K562 (cell line): ENCODE results near the gene NRG2. TPM values are rescaled to one million over a fixed set of nuclear protein-coding genes. Genes with fewer than 3 reads are reported as not detected.

ENCODE experiments used
- ATAC-seq: fragments of 200-7000 bp; cut with Tn5 transposase; 3 replicates; pipeline ENCODE4 v1.9.1; 2020; ENCODE audit warnings: moderate library complexity
- BruUV-seq: library from RNA; stranded (reverse); fragments of 400-500 nt; replicated peaks from 2 replicates; lab custom pipeline; 2021; lab: Mats Ljungman, UMichigan
- CTCF ChIA-PET: fragments of 300-600 bp; formaldehyde crosslinking; extraction: SDS; loops from one replicate; lab custom pipeline; 2021; ENCODE audit warnings: low intra/inter-chr PET ratio; lab: Yijun Ruan, JAX
- POLR2A ChIA-PET: fragments of 300-600, 350-650 bp; sonication (Branson Sonifier 250); formaldehyde crosslinking; extraction: SDS; loops from one replicate; lab custom pipeline; 2021; ENCODE audit warnings: antibody characterized with exemption, inconsistent platforms; lab: Yijun Ruan, JAX
- DNase-seq, 4 experiments: peaks; one replicate each; pipeline versions ENCODE4 v3.0.0 to v3.0.0-alpha.2; 2011 to 2018; ENCODE audit warnings: low spot score in 3 of 4, mixed read lengths in 3 of 4; ENCODE audit errors: extremely low read depth in 1 of 4
- FAIRE-seq: peaks from 2 replicates; lab custom pipeline; 2011; peaks lifted over from hg19 to GRCh38; lab: Jason Lieb, UNC
- H2AFZ ChIP-seq: 2 replicates; pipeline ENCODE4 v1.6.0; 2011; ENCODE audit warnings: low read depth, low read length, control low read depth, inconsistent platforms
- H3K27ac ChIP-seq: fragments of 200-600 bp; 3 replicates; pipeline ENCODE4 v1.8.0; 2011; ENCODE audit warnings: low read depth, mild to moderate bottlenecking, control low read depth, inconsistent platforms, low read length, moderate library complexity, mixed read lengths; ENCODE audit errors: extremely low read depth
- H3K27me3 ChIP-seq, 2 experiments: fragments of 300-600 bp in 1 of 2; 2 replicates in 1 of 2; 3 replicates in 1 of 2; pipeline versions ENCODE4 v1.6.0 to v1.8.0; 2011; ENCODE audit warnings: inconsistent platforms in 2 of 2, low read length in 2 of 2, mild to moderate bottlenecking in 1 of 2, mixed read lengths in 1 of 2, moderate library complexity in 1 of 2; ENCODE audit not compliant: control insufficient read depth in 2 of 2, insufficient read depth in 2 of 2
- H3K36me3 ChIP-seq: fragments of 300-600 bp; 3 replicates; pipeline ENCODE4 v1.8.0; 2011; ENCODE audit warnings: mild to moderate bottlenecking, low read length, inconsistent platforms; ENCODE audit not compliant: control insufficient read depth, insufficient read depth
- H3K4me1 ChIP-seq, 2 experiments: fragments of 200-600 bp in 1 of 2; replicated peaks in 1 of 2; 2 replicates in 1 of 2; 3 replicates in 1 of 2; pipeline versions ENCODE4 v1.5.1 to v1.8.0; 2011; ENCODE audit warnings: inconsistent platforms in 2 of 2, low read length in 2 of 2, mild to moderate bottlenecking in 1 of 2, mixed read lengths in 1 of 2, moderate library complexity in 1 of 2; ENCODE audit not compliant: control insufficient read depth in 2 of 2, insufficient read depth in 2 of 2
- H3K4me2 ChIP-seq: 2 replicates; pipeline ENCODE4 v1.6.1; 2011; ENCODE audit warnings: low read length, control low read depth, inconsistent platforms, mixed read lengths; ENCODE audit not compliant: insufficient read depth
- H3K4me3 ChIP-seq: fragments of 200-600 bp; sonication (generic), shearing (Covaris generic); 2 replicates; pipeline ENCODE4 v1.5.1; 2016; ENCODE audit warnings: control low read depth, inconsistent platforms
- H3K79me2 ChIP-seq: fragments of 200-600 bp; 3 replicates; pipeline ENCODE4 v1.8.0; 2011; ENCODE audit warnings: low read length, inconsistent platforms; ENCODE audit not compliant: control insufficient read depth, insufficient read depth
- H3K9ac ChIP-seq, 2 experiments: 2 replicates each; pipeline versions ENCODE4 v1.6.0 to v1.6.1; 2011; ENCODE audit warnings: low read depth in 2 of 2, low read length in 2 of 2, control low read depth in 1 of 2, inconsistent platforms in 1 of 2, mild to moderate bottlenecking in 1 of 2, mixed read lengths in 1 of 2; ENCODE audit not compliant: insufficient read depth in 1 of 2
- H3K9me1 ChIP-seq: one replicate; pipeline ENCODE4 v1.6.0; 2011; ENCODE audit warnings: inconsistent platforms, mild to moderate bottlenecking, low read length, moderate library complexity; ENCODE audit not compliant: control insufficient read depth, insufficient read depth
- H3K9me3 ChIP-seq: replicated peaks from 2 replicates; pipeline ENCODE4 v1.5.1; 2011; ENCODE audit warnings: low read depth, low read length, inconsistent platforms; ENCODE audit not compliant: control insufficient read depth, insufficient read depth
- H4K20me1 ChIP-seq: replicated peaks from 2 replicates; pipeline ENCODE4 v1.6.1; 2011; ENCODE audit warnings: low read length, inconsistent platforms, mixed read lengths; ENCODE audit not compliant: control insufficient read depth, insufficient read depth
- ARID3B ChIP-seq: fragments of 250-450 bp; sonication (Bioruptor Pico); IDR thresholded peaks from 2 replicates; pipeline ENCODE4 v1.4.0; 2020; ENCODE audit warnings: borderline replicate concordance
- FOXP1 ChIP-seq: sonication (generic); formaldehyde crosslinking; IDR thresholded peaks from 2 replicates; pipeline ENCODE4 v1.8.0; 2022; ENCODE audit warnings: mild to moderate bottlenecking, missing genetic modification reagents
- NELFE ChIP-seq: IDR thresholded peaks from 2 replicates; pipeline ENCODE4 v1.6.1; 2011; ENCODE audit warnings: mild to moderate bottlenecking; ENCODE audit not compliant: insufficient read depth, insufficient read length
- RBM34 ChIP-seq: fragments of 200-400 bp; formaldehyde crosslinking; IDR thresholded peaks from 2 replicates; pipeline ENCODE4 v1.6.1; 2018; ENCODE audit warnings: low read length, borderline replicate concordance; ENCODE audit not compliant: insufficient read depth
- SMAD2 ChIP-seq: fragments of 150-350 bp; IDR thresholded peaks from 2 replicates; pipeline ENCODE4 v1.6.1; 2014; ENCODE audit warnings: low read depth, mild to moderate bottlenecking, low read length
- THAP12 ChIP-seq: fragments of 250-450 bp; sonication (Bioruptor Pico); IDR thresholded peaks from 2 replicates; pipeline ENCODE4 v1.9.0; 2021; ENCODE audit warnings: mild to moderate bottlenecking, inconsistent platforms
- TSC22D4 ChIP-seq: fragments of 450-650 bp; IDR thresholded peaks from 2 replicates; pipeline ENCODE4 v1.6.1; 2016; ENCODE audit warnings: missing genetic modification characterization, missing biosample characterization, control low read depth
- ZNF408 ChIP-seq: fragments of 250-450 bp; sonication (Bioruptor Pico); IDR thresholded peaks from 2 replicates; pipeline ENCODE4 v1.4.0; 2020; ENCODE audit warnings: low read depth, mild to moderate bottlenecking, moderate library complexity
- ZNF785 ChIP-seq: fragments of 250-450 bp; sonication (Bioruptor Pico); IDR thresholded peaks from 2 replicates; pipeline ENCODE4 v1.4.0; 2020; ENCODE audit warnings: mild to moderate bottlenecking
- WGBS: fragments of 100-300 bp; shearing (Covaris generic); methylation state at CpG from one replicate; pipeline ENCODE4 v1.1.6; 2016; ENCODE audit warnings: low coverage, mixed read lengths; ENCODE audit not compliant: insufficient coverage; ENCODE audit errors: missing lambda C conversion rate; 5-methylcytosine and 5-hydroxymethylcytosine counted together
- in situ Hi-C: fragments of 300-500 bp; cut with MboI; formaldehyde crosslinking; loops from 4 replicates; pipeline ENCODE4 v1.15.0; 2018; ENCODE audit warnings: inconsistent platforms, mixed read lengths
- intact Hi-C: fragments of 100-400 bp; cut with micrococcal nuclease; formaldehyde crosslinking; loops from 2 replicates; pipeline ENCODE4 v1.14.2; 2022
- polyA plus RNA-seq, 8 experiments: library from polyadenylated mRNA; depleted of rRNA in 4 of 8; stranded (reverse) in 5 of 8; unstranded in 3 of 8; fragments of >200 nt; fragmentation: Nextera tagmentation in 2 of 8; fragmentation: Illumina TruSeq in 1 of 8; extraction: Ambion mirVana in 2 of 8; extraction: Trizol in 1 of 8; gene quantifications; 2 replicates each; pipeline versions ENCODE4 v1.2.1 to v1.2.3, GENCODE V29; 2011 to 2014; ENCODE audit warnings: inconsistent platforms in 1 of 8, missing spikeins in 1 of 8
- total RNA-seq, 7 experiments: library from RNA; depleted of rRNA in 6 of 7; stranded (reverse); fragments of >200 nt in 6 of 7; fragmentation: Illumina TruSeq in 2 of 7; extraction: Trizol in 2 of 7; gene quantifications; 2 replicates each; pipeline versions ENCODE4 v1.2.1 to v1.2.3, GENCODE V29; 2011 to 2021; ENCODE audit warnings: low replicate concordance in 1 of 7
- TF ChIP-seq, protein P1 (sequence below): fragments of 250-450 bp; sonication (Bioruptor Pico); IDR thresholded peaks from 2 replicates; pipeline ENCODE4 v1.8.0; 2022; ENCODE audit warnings: moderate library complexity, mild to moderate bottlenecking, inconsistent platforms

The NRG2 gene
- total and polyA plus RNA-seq, 9 of the 15 experiments (the other 6 are each of a cell fraction or from before 2014, with no cell fraction given): not detected

- TF ChIP-seq FOXP1 (CRISPR knock-in tag) (no peak), RBM34 (no peak)
- H3K27me3 ChIP-seq: peaks cover 20 to 23% of the 10 kb centered on the region in 2 experiments
- FAIRE-seq (no peak), ATAC-seq (no peak), DNase-seq (no peak)
- no peaks in the 10 kb centered on the region for H3K9me3 ChIP-seq
- intact Hi-C loops: no loop called here
- no peak overlapping the region for H3K4me2 ChIP-seq
- no peaks in the 10 kb centered on the region for H3K9me1 ChIP-seq
- ChIA-PET POLR2A (interaction anchor here (1.4 kb wide), 1 partner anchor 10 kb away, joined by 5 read pairs; no protein-coding TSS in a partner anchor), CTCF (no interaction called here)
- H2AFZ ChIP-seq: no peak overlapping the region
- H3K9ac ChIP-seq: no peak overlapping the region
- in situ Hi-C loops: no loop called here
- H3K4me3 ChIP-seq: no peak overlapping the region
- no peaks in the 10 kb centered on the region for H3K79me2 ChIP-seq
- no peaks in the 10 kb centered on the region for H4K20me1 ChIP-seq
- no TSS peak for BruUV-seq
- no peaks in the 10 kb centered on the region for H3K4me1 ChIP-seq
- H3K36me3 ChIP-seq: no peaks in the 10 kb centered on the region
- 1% methylated on average over 5 of the region's 5 CpGs for WGBS
- H3K27ac ChIP-seq: no peak overlapping the region
Measured at GRCh38 chr5:140058212-140058932, 15.3 kb upstream of the NRG2 start.

GRCh38 chr5:140056880-140057279 lies 13.8 kb upstream of the NRG2 start:
- in situ Hi-C loops: no loop called here
- no peak for ATAC-seq
- TF ChIP-seq ZNF785 (no peak), ARID3B (CRISPR knock-in tag) (no peak), SMAD2 (no peak), THAP12 (CRISPR knock-in tag) (no peak), NELFE (no peak), ZNF408 (CRISPR knock-in tag) (no peak), TSC22D4 (tag) (no peak)
- TF ChIP-seq, protein P1, sequence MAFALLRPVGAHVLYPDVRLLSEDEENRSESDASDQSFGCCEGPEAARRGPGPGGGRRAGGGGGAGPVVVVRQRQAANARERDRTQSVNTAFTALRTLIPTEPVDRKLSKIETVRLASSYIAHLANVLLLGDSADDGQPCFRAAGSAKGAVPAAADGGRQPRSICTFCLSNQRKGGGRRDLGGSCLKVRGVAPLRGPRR (CRISPR knock-in tag): no peak

More at GRCh38 chr5:140056880-140057279, 13.8 kb upstream of the NRG2 start:
- Histone ChIP-seq H3K27me3 (peaks cover 14 to 23% of the 10 kb centered on the region in 2 experiments), H3K9ac (no peak overlapping the region), H3K4me3 (no peak overlapping the region), H3K27ac (no peak overlapping the region), H3K79me2 (no peaks in the 10 kb centered on the region), H3K4me2 (no peak overlapping the region), H4K20me1 (no peaks in the 10 kb centered on the region), H3K4me1 (no peaks in the 10 kb centered on the region), H3K9me1 (no peaks in the 10 kb centered on the region), H2AFZ (no peak overlapping the region), H3K9me3 (no peaks in the 10 kb centered on the region), H3K36me3 (no peaks in the 10 kb centered on the region)
- BruUV-seq: no TSS peak
- DNase-seq: no peak
- intact Hi-C loops: no loop called here
- ChIA-PET POLR2A (interaction anchor here (0.7 to 1.4 kb wide), 3 partner anchors 8 to 281 kb away, joined by 4 to 6 read pairs (median 5); no protein-coding TSS in a partner anchor), CTCF (no interaction called here)
- WGBS: 0% methylated on average over 1 of the region's 1 CpG
- no peak for FAIRE-seq
